Lower leg skin (tissue), 4 donors: Measurements from ENCODE around the gene NRL. TPM values are rescaled to one million over a fixed set of nuclear protein-coding genes. Genes with fewer than 3 reads are reported as not detected.

Source experiments
- DNase-seq, 2 donors: peaks; one replicate each; pipeline ENCODE4 v3.0.0-alpha.2; 2019; ENCODE audit warnings: low spot score in 2 of 2
- H3K4me3 ChIP-seq: fragments of 200-600 bp; sonication (generic); 2 replicates; pipeline ENCODE4 v1.5.1; 2017; ENCODE audit warnings: mild to moderate bottlenecking, low read depth; ENCODE audit not compliant: poor library complexity, severe bottlenecking
- CTCF ChIP-seq, 3 donors: fragments of 450-650 bp; IDR thresholded peaks; one replicate each; pipeline ENCODE4 v1.5.1; 2016; ENCODE audit warnings: antibody characterized with exemption in 3 of 3, mild to moderate bottlenecking in 3 of 3, moderate library complexity in 2 of 3
- POLR2A ChIP-seq, 2 donors: fragments of 450-650 bp; IDR thresholded peaks; one replicate each; pipeline ENCODE4 v1.6.1; 2016 to 2017; ENCODE audit warnings: antibody characterized with exemption in 2 of 2, mild to moderate bottlenecking in 1 of 2, moderate library complexity in 1 of 2
- WGBS, 2 donors: methylation state at CpG; one replicate each; pipeline ENCODE4 v1.1.5; 2018; 5-methylcytosine and 5-hydroxymethylcytosine counted together
- intact Hi-C: fragments of 100-400 bp; cut with DNase I; formaldehyde crosslinking; loops from one replicate; pipeline ENCODE4 v1.15.0; 2023; ENCODE audit warnings: low total_unique reads
- total RNA-seq, 4 donors: library from RNA; depleted of rRNA; stranded (reverse); fragments of >200 nt; gene quantifications; one replicate each; pipeline ENCODE4 v1.1.0, GENCODE V29; 2016

Gene NRL
- total RNA-seq, 4 donors from 2014 or later: 0.52 to 2.4 (median 2.2) TPM; not detected in 1

GRCh38 chr14:24057271-24057670 is 57.5 kb downstream of the NRL start:
- no peak overlapping the region for H3K4me3 ChIP-seq
- WGBS, 2 donors: 85 to 94% methylated on average over 2 of the region's 2 CpGs
- no peak for TF ChIP-seq POLR2A (IDR thresholded peaks at IDR 0.05)
- TF ChIP-seq CTCF (IDR thresholded peaks at IDR 0.05): no peak
- intact Hi-C loops: loop anchor here (5.0 kb wide), 1 partner anchor 50 kb away; no protein-coding TSS in a partner anchor
- DNase-seq: no peak

- DNase-seq: no peak
Measured at GRCh38 chr14:24056800-24057184, 58.0 kb downstream of the NRL start.

GRCh38 chr14:24055971-24056799 is 58.6 kb downstream of the NRL start:
- intact Hi-C loops: loop anchor here (5.0 kb wide), 1 partner anchor 51 kb away; no protein-coding TSS in a partner anchor
- H3K4me3 ChIP-seq: no peak overlapping the region
- WGBS, 2 donors: 84 to 85% methylated on average over 10 of the region's 10 CpGs
- no peak for DNase-seq
- no peak for TF ChIP-seq CTCF (IDR thresholded peaks at IDR 0.05)
- TF ChIP-seq POLR2A (IDR thresholded peaks at IDR 0.05): no peak

More at GRCh38 chr14:24056800-24057184, 58.0 kb downstream of the NRL start:
- 46 to 52% methylated on average over 8 of the region's 8 CpGs for WGBS, 2 donors
- TF ChIP-seq POLR2A (IDR thresholded peaks at IDR 0.05): no peak
- TF ChIP-seq CTCF (IDR thresholded peaks at IDR 0.05): no peak
- H3K4me3 ChIP-seq: no peak overlapping the region
- intact Hi-C loops: loop anchor here (5.0 kb wide), 1 partner anchor 51 kb away; no protein-coding TSS in a partner anchor

- no peak overlapping the region for H3K4me3 ChIP-seq
- DNase-seq: no peak
- intact Hi-C loops: loop anchor here (5.0 kb wide), 1 partner anchor 53 kb away; no protein-coding TSS in a partner anchor
- no peak for TF ChIP-seq CTCF (IDR thresholded peaks at IDR 0.05)
- TF ChIP-seq POLR2A (IDR thresholded peaks at IDR 0.05): no peak
- WGBS, 2 donors: 94% methylated on average over 9 of the region's 9 CpGs
Measured at GRCh38 chr14:24054646-24055045, 60.1 kb downstream of the NRL start.

GRCh38 chr14:24054324-24054641 is 60.5 kb downstream of the NRL start:
- WGBS, 2 donors: 95 to 97% methylated on average over 6 of the region's 6 CpGs
- TF ChIP-seq POLR2A (IDR thresholded peaks at IDR 0.05) (no peak), CTCF (IDR thresholded peaks at IDR 0.05) (no peak)
- intact Hi-C loops: no loop called here
- no peak overlapping the region for H3K4me3 ChIP-seq
- DNase-seq: no peak
